Activated T-cell treated with anti-CD3 and anti-CD28 coated beads, Interleukin-2, amount 50 U/mL, for 1 hour (primary cell): ENCODE measurements around the gene C2CD2.

Experiments
- DNase-seq: peaks from one replicate; pipeline ENCODE4 v3.0.0-alpha.2; 2020

The C2CD2 gene

GRCh38 chr21:41836166-41837015 lies 117.4 kb downstream of the C2CD2 start:
- DNase-seq = no peak

GRCh38 chr21:41835711-41836154 lies 118.1 kb downstream of the C2CD2 start:
- no peak for DNase-seq
